Measurements from ENCODE around the gene HIVEP1.
A peak's percentile ranks its signal among the peaks of the same experiment; 100 is the strongest.

HIVEP1 gene

DNA sequence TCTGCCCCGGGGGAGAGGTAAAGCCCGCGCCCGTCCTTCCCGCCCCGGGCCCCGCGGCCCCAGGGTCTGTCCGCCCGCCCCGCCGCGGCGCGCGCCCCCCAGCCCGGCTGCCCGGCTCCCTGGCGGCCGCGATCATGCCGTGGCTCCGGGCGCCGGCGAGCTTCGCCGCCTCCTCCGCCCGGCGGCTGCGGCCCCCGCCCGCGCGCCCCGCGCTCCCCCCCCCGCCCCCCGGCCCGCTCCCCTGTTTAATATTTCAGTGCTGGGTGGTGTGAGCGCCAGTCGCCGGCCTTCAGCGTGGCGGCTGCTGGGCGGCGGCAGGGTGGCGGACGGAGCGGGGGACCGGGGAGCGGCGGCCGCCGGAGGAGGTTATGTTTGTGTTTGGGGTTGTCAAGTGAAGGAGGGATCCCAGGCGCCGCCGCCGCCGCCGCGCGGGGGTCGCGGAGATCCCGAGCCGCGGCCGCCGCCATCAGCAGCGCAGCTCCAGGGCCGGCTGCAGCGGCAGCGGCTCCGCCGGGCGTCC lies at the start of gene HIVEP1:
Gene HIVEP1, plus strand, starts transcription at position 275 of the 520 bp plus-strand sequence. CDS start 3,317 bp downstream, outside the sequence.
- Histone ChIP-seq H3K79me2 (no peaks in the 10 kb centered on the region), H2AFZ (peak within 1 kb of the TSS; percentile 82), H3K4me2 (ENCODE audit: low read length) (peak within 1 kb of the TSS; percentile 64), H3K36me3 (ENCODE audit: control insufficient read depth, insufficient read depth, low read length) (no peaks in the 10 kb centered on the region), H3K4me1 (peaks cover 16% of the 10 kb centered on the region), H3K27ac (peak within 1 kb of the TSS; percentile 99), H3K4me3 (ENCODE audit: low read depth, low read length) (peak within 1 kb of the TSS; percentile 65), H3K9ac (no peak within 1 kb of the TSS), H3K27me3 (ENCODE audit: control insufficient read depth, insufficient read depth, low read length) (no peaks in the 10 kb centered on the region), H3K9me3 (ENCODE audit: control insufficient read depth, low read length) (no peaks in the 10 kb centered on the region)
- TF ChIP-seq, protein P1, sequence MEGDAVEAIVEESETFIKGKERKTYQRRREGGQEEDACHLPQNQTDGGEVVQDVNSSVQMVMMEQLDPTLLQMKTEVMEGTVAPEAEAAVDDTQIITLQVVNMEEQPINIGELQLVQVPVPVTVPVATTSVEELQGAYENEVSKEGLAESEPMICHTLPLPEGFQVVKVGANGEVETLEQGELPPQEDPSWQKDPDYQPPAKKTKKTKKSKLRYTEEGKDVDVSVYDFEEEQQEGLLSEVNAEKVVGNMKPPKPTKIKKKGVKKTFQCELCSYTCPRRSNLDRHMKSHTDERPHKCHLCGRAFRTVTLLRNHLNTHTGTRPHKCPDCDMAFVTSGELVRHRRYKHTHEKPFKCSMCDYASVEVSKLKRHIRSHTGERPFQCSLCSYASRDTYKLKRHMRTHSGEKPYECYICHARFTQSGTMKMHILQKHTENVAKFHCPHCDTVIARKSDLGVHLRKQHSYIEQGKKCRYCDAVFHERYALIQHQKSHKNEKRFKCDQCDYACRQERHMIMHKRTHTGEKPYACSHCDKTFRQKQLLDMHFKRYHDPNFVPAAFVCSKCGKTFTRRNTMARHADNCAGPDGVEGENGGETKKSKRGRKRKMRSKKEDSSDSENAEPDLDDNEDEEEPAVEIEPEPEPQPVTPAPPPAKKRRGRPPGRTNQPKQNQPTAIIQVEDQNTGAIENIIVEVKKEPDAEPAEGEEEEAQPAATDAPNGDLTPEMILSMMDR (IDR thresholded peaks at IDR 0.05): no peak

DNA sequence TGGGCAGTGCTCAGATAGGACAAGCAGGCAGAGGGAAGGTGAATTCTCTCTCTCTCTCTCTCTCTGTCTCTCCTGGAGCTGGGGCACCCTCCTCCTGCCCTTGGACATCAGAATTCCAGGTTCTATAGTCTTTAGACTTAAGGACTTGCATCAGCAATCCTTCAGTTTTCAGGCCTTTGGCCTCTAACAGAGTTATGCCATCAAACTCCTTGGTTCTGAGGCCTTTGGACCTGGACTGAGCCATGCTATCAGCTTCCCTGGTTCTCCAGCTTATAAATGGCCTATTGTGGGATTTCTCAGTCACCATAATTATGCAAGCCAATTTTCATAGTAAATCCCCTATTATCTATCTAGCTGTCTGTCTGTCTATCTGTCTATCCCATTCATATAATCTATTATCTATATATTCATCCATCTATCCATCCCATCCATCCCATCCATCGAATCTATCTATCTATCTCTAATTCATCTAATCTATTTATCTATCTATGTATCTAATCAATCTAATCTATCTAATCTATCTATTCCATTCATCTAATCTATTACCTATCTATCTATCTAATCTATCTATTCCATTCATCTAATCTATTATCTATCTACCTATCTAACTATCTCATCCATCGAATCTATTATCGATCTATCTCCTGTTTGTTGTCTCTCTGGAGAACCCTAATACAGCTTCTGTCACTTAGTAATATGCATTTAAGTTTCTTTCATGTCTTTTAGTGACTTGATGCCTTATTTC lies 48.2 kb upstream of the HIVEP1 start:
- Histone ChIP-seq H3K36me3 (ENCODE audit: control insufficient read depth, insufficient read depth, low read length) (no peaks in the 10 kb centered on the region), H3K27me3 (ENCODE audit: control insufficient read depth, insufficient read depth, low read length) (no peaks in the 10 kb centered on the region)

DNA sequence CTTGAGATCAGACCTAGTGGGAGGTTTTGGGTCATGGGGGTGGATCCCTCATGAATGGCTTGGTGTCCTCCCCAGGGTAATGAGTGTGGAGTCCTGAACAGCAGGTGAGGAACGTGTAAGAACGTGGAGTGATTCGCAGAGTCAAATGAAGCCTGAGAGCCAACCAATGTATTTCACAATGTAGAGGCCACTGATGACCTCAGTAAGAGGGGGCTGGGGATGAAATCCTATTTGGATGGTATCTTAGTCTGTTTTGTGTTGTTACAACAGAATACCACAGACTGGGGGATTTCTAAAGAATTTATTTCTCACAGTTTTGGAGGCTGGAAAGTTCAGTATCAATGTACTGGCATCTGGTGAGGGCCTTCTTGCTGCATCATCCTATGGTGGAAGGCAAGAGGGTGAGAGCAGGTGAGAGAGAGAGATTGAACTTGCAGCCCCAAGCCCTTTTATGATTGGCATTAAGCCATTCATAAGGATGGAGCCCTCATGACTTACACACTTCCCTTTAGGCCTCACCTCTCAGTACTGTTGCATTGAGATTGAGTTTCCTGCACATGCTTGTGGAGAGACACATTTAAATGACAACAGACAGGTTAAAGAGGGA lies 47.3 kb upstream of the HIVEP1 start:
- H3K4me1 ChIP-seq: no peaks in the 10 kb centered on the region
- H3K36me3 ChIP-seq (ENCODE audit: control insufficient read depth, insufficient read depth, low read length): no peaks in the 10 kb centered on the region
- no peak overlapping the region for H3K4me2 ChIP-seq (ENCODE audit: low read length)
- H3K9me3 ChIP-seq (ENCODE audit: control insufficient read depth, low read length): no peaks in the 10 kb centered on the region
- no peak overlapping the region for H3K4me3 ChIP-seq (ENCODE audit: low read depth, low read length)
- H3K27me3 ChIP-seq (ENCODE audit: control insufficient read depth, insufficient read depth, low read length): no peaks in the 10 kb centered on the region
- TF ChIP-seq, protein P1 (IDR thresholded peaks at IDR 0.05): no peak
- no peak overlapping the region for H2AFZ ChIP-seq
- no peak overlapping the region for H3K9ac ChIP-seq
- H3K27ac ChIP-seq: no peak overlapping the region
- H3K79me2 ChIP-seq: no peaks in the 10 kb centered on the region

More for the DNA sequence above, 48.2 kb upstream of the HIVEP1 start:
- Histone ChIP-seq H3K4me3 (ENCODE audit: low read depth, low read length) (no peak overlapping the region), H3K27ac (no peak overlapping the region), H3K9me3 (ENCODE audit: control insufficient read depth, low read length) (no peaks in the 10 kb centered on the region), H3K4me2 (ENCODE audit: low read length) (no peak overlapping the region), H3K4me1 (no peaks in the 10 kb centered on the region), H2AFZ (no peak overlapping the region), H3K9ac (no peak overlapping the region), H3K79me2 (no peaks in the 10 kb centered on the region)
- TF ChIP-seq, protein P1 (IDR thresholded peaks at IDR 0.05): no peak

DNA sequence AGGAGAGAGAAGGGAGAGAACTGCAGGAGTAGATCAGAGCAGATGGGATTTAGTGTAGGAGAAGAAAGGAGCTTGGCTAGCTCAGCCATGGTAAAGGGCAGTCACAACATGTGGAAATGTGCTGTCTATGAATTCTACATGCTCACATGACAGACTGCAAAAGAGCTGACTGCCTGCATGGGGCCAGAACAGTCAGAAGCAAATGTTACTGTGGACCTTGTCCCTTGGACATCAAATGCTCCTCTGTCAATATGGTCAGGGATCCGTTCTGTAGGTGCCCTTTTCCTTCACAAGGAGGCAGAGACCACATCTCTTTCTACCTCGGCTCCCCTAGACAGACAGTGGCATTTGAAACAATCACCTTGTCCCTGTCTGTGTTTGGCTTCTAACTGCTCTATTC lies 46.6 kb upstream of the HIVEP1 start:
- H3K27ac ChIP-seq: no peak overlapping the region
- H3K27me3 ChIP-seq (ENCODE audit: control insufficient read depth, insufficient read depth, low read length): no peaks in the 10 kb centered on the region
- H3K36me3 ChIP-seq (ENCODE audit: control insufficient read depth, insufficient read depth, low read length): no peaks in the 10 kb centered on the region
- H3K79me2 ChIP-seq: no peaks in the 10 kb centered on the region
- H3K9me3 ChIP-seq (ENCODE audit: control insufficient read depth, low read length): no peaks in the 10 kb centered on the region
- H3K4me2 ChIP-seq (ENCODE audit: low read length): no peak overlapping the region
- no peak overlapping the region for H2AFZ ChIP-seq
- no peak overlapping the region for H3K4me3 ChIP-seq (ENCODE audit: low read depth, low read length)
- no peak overlapping the region for H3K9ac ChIP-seq
- no peaks in the 10 kb centered on the region for H3K4me1 ChIP-seq
- TF ChIP-seq, protein P1 (IDR thresholded peaks at IDR 0.05): no peak
